H54 (cell line): Measurements from ENCODE around the gene GALC.

Experiments used
- DNase-seq: peaks from one replicate; pipeline ENCODE4 v3.0.0; 2011; ENCODE audit warnings: low spot score, mixed read lengths; ENCODE audit not compliant: insufficient read length
- FAIRE-seq: peaks from 3 replicates; lab custom pipeline; 2011; peaks lifted over from hg19 to GRCh38; lab: Jason Lieb, UNC
- POLR2A ChIP-seq: IDR thresholded peaks from 2 replicates; pipeline ENCODE4 v1.6.1; 2011; ENCODE audit warnings: low read depth, mild to moderate bottlenecking, low read length

The GALC gene

DNA sequence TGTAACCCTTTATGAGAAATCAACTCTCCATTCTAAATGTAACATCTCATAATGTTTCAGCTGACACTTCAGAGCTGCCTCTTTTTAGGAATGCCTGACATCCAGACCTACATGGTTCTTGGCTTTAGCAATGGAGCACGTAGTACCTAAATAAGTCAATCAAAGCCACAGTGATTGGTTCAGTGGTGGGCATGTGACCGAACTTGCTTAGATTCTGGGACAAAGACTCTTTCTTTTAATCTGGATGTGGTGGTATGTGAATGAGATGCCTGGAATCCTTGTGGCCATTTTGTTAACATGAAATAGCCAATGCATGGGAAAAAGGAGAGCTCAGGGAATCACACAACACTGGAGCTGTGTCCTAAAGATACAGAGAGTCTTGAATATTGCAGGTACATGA is 23.8 kb upstream of the GALC start:
- DNase-seq, result no peak
- TF ChIP-seq POLR2A, result no peak
- no peak for FAIRE-seq

DNA sequence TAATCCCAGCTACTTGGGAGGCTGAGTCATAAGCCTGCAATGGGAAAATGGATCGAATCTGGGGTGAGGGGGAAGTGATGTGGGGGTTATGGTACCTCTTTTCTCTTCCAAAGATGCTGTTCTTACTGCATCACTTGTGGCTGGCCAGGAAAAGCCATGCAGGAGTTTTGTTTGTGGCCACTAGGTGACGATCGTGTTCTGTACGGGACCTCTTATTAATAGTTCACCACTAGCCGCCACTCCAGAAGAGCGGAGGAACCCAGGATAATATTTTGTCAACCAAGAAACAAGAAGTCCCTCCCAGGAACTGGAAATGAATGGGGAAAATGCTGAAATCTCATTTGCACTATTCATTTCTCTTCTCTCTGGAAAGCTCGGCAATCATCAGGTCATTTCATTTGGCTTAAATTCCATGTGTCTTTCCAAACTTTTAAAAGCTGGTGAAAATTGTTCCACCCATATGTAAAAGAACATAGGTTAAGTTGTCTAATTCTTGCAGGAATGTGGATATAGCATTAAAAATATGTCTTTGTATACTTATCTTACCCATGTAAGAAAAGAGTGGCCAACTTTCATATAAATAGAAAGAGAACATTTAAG is 20.9 kb upstream of the GALC start:
- no peak for FAIRE-seq
- DNase-seq, result peak; percentile 5
- no peak for TF ChIP-seq POLR2A

GRCh38 chr14:88012495-88012894 is 19.5 kb upstream of the GALC start:
- FAIRE-seq, result no peak
- no peak for DNase-seq
- no peak for TF ChIP-seq POLR2A

DNA sequence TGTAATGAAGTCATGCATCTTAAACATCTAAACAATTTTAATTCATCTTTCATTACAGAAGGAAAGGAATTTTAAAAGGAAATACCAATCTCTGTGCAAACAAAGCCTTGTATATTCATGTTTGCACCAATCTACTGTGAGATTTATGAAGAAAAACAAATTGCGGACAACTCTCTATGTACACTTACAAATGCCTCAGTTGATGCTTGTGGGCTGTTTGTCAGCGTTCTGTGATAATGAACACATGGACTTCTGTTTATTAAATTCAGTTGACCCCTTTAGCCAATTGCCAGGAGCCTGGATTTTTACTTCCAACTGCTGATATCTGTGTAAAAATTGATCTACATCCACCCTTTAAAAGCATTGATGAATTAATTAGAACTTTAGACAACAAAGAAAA is 17.3 kb upstream of the GALC start:
- no peak for FAIRE-seq
- no peak for TF ChIP-seq POLR2A
- DNase-seq, result no peak

DNA sequence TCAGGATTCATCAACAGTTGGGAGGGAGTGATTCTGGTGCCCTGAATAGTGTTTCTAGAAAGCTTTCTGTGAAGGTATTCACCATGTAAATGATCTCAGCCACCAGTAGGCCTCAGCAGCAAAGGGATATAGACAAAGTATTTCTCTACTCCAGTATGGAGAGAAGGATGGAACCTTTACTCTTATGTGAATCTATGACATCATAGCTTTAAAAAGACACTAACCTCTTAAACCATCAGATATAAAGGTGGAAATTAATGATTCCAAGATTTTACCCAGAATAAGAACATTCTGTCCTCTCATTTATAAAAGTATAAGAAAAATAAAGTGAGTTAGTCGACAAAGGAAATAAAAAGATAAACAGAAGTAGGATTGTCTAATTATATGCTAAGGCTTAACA is 16.5 kb upstream of the GALC start:
- TF ChIP-seq POLR2A, result no peak
- DNase-seq, result no peak
- no peak for FAIRE-seq

GRCh38 chr14:88008039-88008742 is 15.2 kb upstream of the GALC start:
- no peak for TF ChIP-seq POLR2A
- DNase-seq (no peak), FAIRE-seq (no peak)

- TF ChIP-seq POLR2A, result no peak
- DNase-seq, result no peak
- FAIRE-seq, result no peak
Observed at GRCh38 chr14:88007608-88008007, 14.6 kb upstream of the GALC start.

- FAIRE-seq, result no peak
- DNase-seq, result no peak
Observed at GRCh38 chr14:88005978-88006851, 13.2 kb upstream of the GALC start.

GRCh38 chr14:88005050-88005481 is 12.1 kb upstream of the GALC start, which contains the start of gene GPR65:
TSS of gene GPR65 (plus strand) at chr14:88005135. CDS start at chr14:88010848, 5,713 bp downstream.
- DNase-seq (no peak), FAIRE-seq (no peak)
- TF ChIP-seq POLR2A, result no peak

More at GRCh38 chr14:88005978-88006851, 13.2 kb upstream of the GALC start:
- TF ChIP-seq POLR2A, result no peak

DNA sequence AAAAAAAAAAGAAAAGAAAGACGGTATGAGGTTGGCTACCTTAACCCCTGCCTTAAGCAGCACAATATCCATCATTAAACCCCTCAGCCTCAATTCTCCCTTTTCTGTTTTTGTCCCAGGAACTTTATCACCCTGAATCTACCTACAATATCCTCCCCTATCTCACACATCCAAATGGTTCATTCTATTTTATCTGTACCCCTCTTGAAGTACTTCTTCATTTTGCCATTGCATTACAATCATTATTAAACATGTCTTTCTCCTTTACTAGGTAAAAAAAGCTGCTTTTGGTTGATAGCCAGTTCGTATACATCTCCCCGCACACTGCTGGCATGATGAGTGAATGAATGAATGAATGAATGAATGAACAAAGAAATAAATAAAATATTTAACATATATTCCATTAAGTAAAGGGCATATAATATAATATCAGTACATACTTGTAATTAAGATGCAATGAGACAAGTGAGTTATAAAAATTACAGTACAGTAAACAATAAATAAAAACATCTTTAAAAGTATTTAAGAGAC is 11.6 kb upstream of the GALC start:
- no peak for TF ChIP-seq POLR2A
- no peak for DNase-seq
- FAIRE-seq, result no peak

- FAIRE-seq, result no peak
- DNase-seq, result no peak
- TF ChIP-seq POLR2A, result no peak
Observed at GRCh38 chr14:88003425-88003824, 10.4 kb upstream of the GALC start.

DNA sequence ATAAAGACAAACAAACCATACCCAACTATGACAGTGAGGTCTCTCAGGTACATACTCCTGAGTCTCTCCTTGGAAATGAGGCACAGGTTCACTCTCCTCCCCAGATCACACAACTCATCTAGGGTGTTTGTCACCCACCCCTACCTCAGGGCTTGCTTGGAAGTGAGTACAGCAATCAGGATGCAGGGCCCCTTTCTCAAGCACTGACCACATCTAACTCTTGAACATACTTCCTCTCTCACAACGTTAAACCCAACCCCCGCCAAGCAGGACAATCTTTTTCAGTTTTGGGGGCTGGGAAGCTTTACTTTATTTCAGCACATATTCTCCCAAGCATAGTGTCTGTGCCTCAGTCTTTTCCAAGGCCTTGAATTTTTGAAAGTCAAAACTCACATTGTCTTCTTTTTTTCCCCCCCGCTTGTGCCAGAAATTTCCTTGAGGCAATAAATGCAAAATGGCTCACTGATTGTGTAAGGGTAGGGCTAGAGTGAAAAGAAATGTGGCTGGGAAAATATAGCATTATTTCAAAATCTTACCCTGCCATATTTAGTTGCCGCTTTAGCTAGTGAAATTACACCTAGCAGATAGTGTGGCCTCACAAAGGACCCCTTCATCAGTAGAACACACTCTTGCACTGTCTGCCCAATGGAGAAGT is 9.6 kb upstream of the GALC start:
- no peak for FAIRE-seq
- no peak for DNase-seq
- no peak for TF ChIP-seq POLR2A

DNA sequence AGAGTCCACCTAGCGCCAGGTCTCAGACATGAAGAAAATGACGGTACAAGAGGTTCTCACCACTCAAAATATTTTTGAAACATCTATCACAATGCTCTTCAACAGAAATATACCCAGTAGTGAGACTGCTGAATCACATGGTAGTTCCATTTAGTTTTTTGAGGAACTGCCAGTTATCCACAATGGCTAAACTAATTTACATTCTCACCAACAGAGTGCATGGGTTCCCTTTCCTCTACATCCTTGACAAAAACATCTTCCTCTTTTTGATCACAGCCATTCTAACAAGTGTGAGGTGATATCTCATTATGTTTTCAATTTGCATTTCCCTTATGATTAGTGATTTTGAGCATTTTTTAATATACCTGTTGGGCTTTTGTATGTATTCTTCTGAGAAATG is 6.3 kb upstream of the GALC start:
- FAIRE-seq, result no peak
- DNase-seq, result no peak
- TF ChIP-seq POLR2A, result no peak
